ENCODE data around the gene ACTRT2. TPM values are rescaled to one million over a fixed set of nuclear protein-coding genes. Genes with fewer than 3 reads are reported as not detected.

ACTRT2 gene
- total RNA-seq, 1 experiment from 2014 or later = not detected

- WGBS (ENCODE audit: extremely low coverage, insufficient read length, low lambda C conversion rate) = no CpG with 5 or more reads among the region's 46 CpGs
- H2BK15ac ChIP-seq (ENCODE audit: low read depth, low read length) = no peak overlapping the region
- H3K9ac ChIP-seq (ENCODE audit: extremely low read depth, insufficient read length, low read length) = no peak overlapping the region
- no peak overlapping the region for H3K27ac Mint-ChIP-seq
- H3K27me3 Mint-ChIP-seq (ENCODE audit: low read depth) = peaks cover 4% of the 10 kb centered on the region
- H2AFZ ChIP-seq (ENCODE audit: low read length) = no peak overlapping the region
- H3K14ac ChIP-seq (ENCODE audit: insufficient read depth, low read length) = no peak overlapping the region
- no peaks in the 10 kb centered on the region for H3K79me1 ChIP-seq (ENCODE audit: insufficient read depth, low read depth, low read length, poor library complexity, severe bottlenecking)
- no peak overlapping the region for H3K23ac ChIP-seq (ENCODE audit: insufficient read length, low read depth, low read length)
- no peak overlapping the region for H2AK5ac ChIP-seq (ENCODE audit: insufficient read length, low read length)
- H3K18ac ChIP-seq (ENCODE audit: insufficient read length, low read depth, low read length) = no peak overlapping the region
- H3K27ac ChIP-seq (ENCODE audit: insufficient read length, low read depth, low read length) = no peak overlapping the region
- H3K27me3 ChIP-seq (ENCODE audit: insufficient read depth, low read length) = no peaks in the 10 kb centered on the region; the same call in 1 of the 2 replicates
- H3T11ph ChIP-seq (ENCODE audit: low read length) = no peak overlapping the region
- H2BK20ac ChIP-seq (ENCODE audit: low read depth, low read length, poor library complexity, severe bottlenecking) = no peak overlapping the region
- DNase-seq = no peak
- H3K4ac ChIP-seq (ENCODE audit: low read depth, low read length) = no peak overlapping the region
- no peak overlapping the region for H4K8ac ChIP-seq (replicated peaks; ENCODE audit: insufficient read length, low read depth, low read length)
- no peak overlapping the region for H3K4me2 ChIP-seq (ENCODE audit: insufficient read depth, insufficient read length, low read length)
- H4K20me1 ChIP-seq (ENCODE audit: control insufficient read depth, insufficient read depth, insufficient read length) = no peaks in the 10 kb centered on the region
- no peaks in the 10 kb centered on the region for H3K79me2 ChIP-seq (ENCODE audit: insufficient read depth, low read length)
- no peak overlapping the region for H2BK12ac ChIP-seq (ENCODE audit: insufficient read length, low read depth, low read length)
- peaks cover 28% of the 10 kb centered on the region for H3K9me3 ChIP-seq (ENCODE audit: control insufficient read depth, low read depth, low read length)
- H3K23me2 ChIP-seq (ENCODE audit: insufficient read length, low read depth, low read length, poor library complexity, severe bottlenecking) = no peaks in the 10 kb centered on the region
- H3K4me1 Mint-ChIP-seq = peaks cover 0 to 19% of the 10 kb centered on the region in 2 experiments; a peak in 2 of 4 replicates
- H3K4me1 ChIP-seq (ENCODE audit: insufficient read depth, low read length) = no peaks in the 10 kb centered on the region
- no peak overlapping the region for H4K91ac ChIP-seq (ENCODE audit: insufficient read length, low read depth, low read length)
- H3K9me3 Mint-ChIP-seq = peaks cover 29 to 69% of the 10 kb centered on the region in 2 experiments
- H2BK120ac ChIP-seq (ENCODE audit: low read depth, low read length, poor library complexity, severe bottlenecking) = no peak overlapping the region
- TF ChIP-seq CTCF (conservative IDR thresholded peaks at IDR 0.05) = no peak
- no peak overlapping the region for H4K5ac ChIP-seq (ENCODE audit: insufficient read length, low read depth, low read length)
- peaks cover 0 to 29% (median 8%) of the 10 kb centered on the region in 3 experiments; a peak in 5 of 7 replicates for H3K36me3 Mint-ChIP-seq (ENCODE audit: insufficient read depth in 1 of 3, low read depth in 3 of 3)
- H3K4me3 Mint-ChIP-seq = no peak overlapping the region
- H2BK5ac ChIP-seq (ENCODE audit: insufficient read length, low read length) = no peak overlapping the region
- no peak overlapping the region for H3K56ac ChIP-seq (ENCODE audit: insufficient read length, low read depth, low read length)
Measured at GRCh38 chr1:3011631-3012455, 9.4 kb upstream of the ACTRT2 start.
